SK-N-SH treated with all-trans-retinoic acid at 6 μM for 48 hours (cell line): ENCODE results near the gene CDC42SE2.
"Not testable (repeated sequence)": the region's sequence is repeated elsewhere in the genome, so short reads cannot be mapped to it uniquely, and the experiment has no call there.

Experiments
- ATAC-seq: fragments of 200-7000 bp; cut with Tn5 transposase; 3 replicates; pipeline ENCODE4 v1.9.1; 2020; ENCODE audit warnings: mild to moderate bottlenecking, moderate library complexity
- ARNTL ChIP-seq: fragments of 450-650 bp; formaldehyde crosslinking; IDR thresholded peaks from 2 replicates; pipeline ENCODE4 v1.5.0; 2020; ENCODE audit warnings: low read depth, mild to moderate bottlenecking, moderate library complexity, borderline replicate concordance
- BACH2 ChIP-seq: fragments of 250-450 bp; sonication (Bioruptor Pico); IDR thresholded peaks from 2 replicates; pipeline ENCODE4 v1.9.0; 2021; ENCODE audit warnings: mild to moderate bottlenecking, borderline replicate concordance
- CSDC2 ChIP-seq: fragments of 250-450 bp; sonication (Bioruptor Pico); IDR thresholded peaks from 2 replicates; pipeline ENCODE4 v1.5.0; 2020; ENCODE audit warnings: mild to moderate bottlenecking, moderate library complexity
- ESRRG ChIP-seq: fragments of 250-450 bp; sonication (Bioruptor Pico); IDR thresholded peaks from 2 replicates; pipeline ENCODE4 v1.6.1; 2021; ENCODE audit warnings: mild to moderate bottlenecking
- GLIS3 ChIP-seq: fragments of 250-450 bp; sonication (Bioruptor Pico); IDR thresholded peaks from 2 replicates; pipeline ENCODE4 v1.5.0; 2020; ENCODE audit warnings: mild to moderate bottlenecking, moderate library complexity
- ISL1 ChIP-seq: fragments of 250-450 bp; sonication (Bioruptor Pico); IDR thresholded peaks from 2 replicates; pipeline ENCODE4 v2.1.2; 2022; ENCODE audit warnings: mild to moderate bottlenecking, moderate library complexity
- PPARA ChIP-seq: fragments of 250-450 bp; sonication (Bioruptor Pico); IDR thresholded peaks from 2 replicates; pipeline ENCODE4 v1.5.0; 2020; ENCODE audit warnings: mild to moderate bottlenecking, borderline replicate concordance
- RARB ChIP-seq: fragments of 250-450 bp; sonication (Bioruptor Pico); IDR thresholded peaks from 2 replicates; pipeline ENCODE4 v1.8.0; 2021; ENCODE audit warnings: mild to moderate bottlenecking, moderate library complexity
- SNAI2 ChIP-seq: fragments of 250-450 bp; sonication (Bioruptor Pico); IDR thresholded peaks from 2 replicates; pipeline ENCODE4 v1.5.0; 2020; ENCODE audit warnings: mild to moderate bottlenecking, moderate library complexity
- TCF4 ChIP-seq: fragments of 250-450 bp; sonication (Bioruptor Pico); IDR thresholded peaks from 2 replicates; pipeline ENCODE4 v1.8.0; 2021; ENCODE audit warnings: mild to moderate bottlenecking, moderate library complexity, borderline replicate concordance
- TOX ChIP-seq: fragments of 250-450 bp; sonication (Bioruptor Pico); IDR thresholded peaks from 2 replicates; pipeline ENCODE4 v1.8.0; 2021; ENCODE audit warnings: mild to moderate bottlenecking, moderate library complexity, borderline replicate concordance
- ZFP3 ChIP-seq: fragments of 250-450 bp; sonication (Bioruptor Pico); IDR thresholded peaks from 2 replicates; pipeline ENCODE4 v1.5.0; 2020; ENCODE audit warnings: mild to moderate bottlenecking, moderate library complexity
- ZFP30 ChIP-seq: fragments of 450-650 bp; formaldehyde crosslinking; IDR thresholded peaks from 2 replicates; pipeline ENCODE4 v1.5.0; 2022; ENCODE audit warnings: mild to moderate bottlenecking, moderate library complexity
- ZNF565 ChIP-seq: fragments of 450-650 bp; formaldehyde crosslinking; conservative IDR thresholded peaks from 2 replicates; pipeline ENCODE4 v1.5.0; 2020; ENCODE audit warnings: low read depth, mild to moderate bottlenecking, moderate library complexity
- ZNF70 ChIP-seq: fragments of 450-650 bp; formaldehyde crosslinking; IDR thresholded peaks from 2 replicates; pipeline ENCODE4 v1.5.0; 2020; ENCODE audit warnings: mild to moderate bottlenecking, moderate library complexity
- ZNF8 ChIP-seq: fragments of 450-650 bp; formaldehyde crosslinking; IDR thresholded peaks from 2 replicates; pipeline ENCODE4 v1.5.0; 2020; ENCODE audit warnings: mild to moderate bottlenecking, moderate library complexity
- TF ChIP-seq, protein P1 (sequence below): fragments of 250-450 bp; sonication (Bioruptor Pico); IDR thresholded peaks from 2 replicates; pipeline ENCODE4 v1.5.1; 2020; ENCODE audit warnings: low read depth, mild to moderate bottlenecking, moderate library complexity
- TF ChIP-seq, protein P2 (sequence below): fragments of 250-450 bp; sonication (Bioruptor Pico); IDR thresholded peaks from 2 replicates; pipeline ENCODE4 v1.5.0; 2020; ENCODE audit warnings: mild to moderate bottlenecking, moderate library complexity
- TF ChIP-seq, protein P3 (sequence below): fragments of 250-450 bp; sonication (Bioruptor Pico); IDR thresholded peaks from 2 replicates; pipeline ENCODE4 v1.5.1; 2021; ENCODE audit warnings: mild to moderate bottlenecking, moderate library complexity
- TF ChIP-seq, protein P4 (sequence below): fragments of 250-450 bp; sonication (Bioruptor Pico); IDR thresholded peaks from 2 replicates; pipeline ENCODE4 v1.8.0; 2020; ENCODE audit warnings: mild to moderate bottlenecking, moderate library complexity, borderline replicate concordance
- TF ChIP-seq, protein P5 (sequence below): fragments of 250-450 bp; sonication (Bioruptor Pico); IDR thresholded peaks from 2 replicates; pipeline ENCODE4 v1.8.0; 2021; ENCODE audit warnings: low read depth, mild to moderate bottlenecking, moderate library complexity, borderline replicate concordance

The CDC42SE2 gene

DNA sequence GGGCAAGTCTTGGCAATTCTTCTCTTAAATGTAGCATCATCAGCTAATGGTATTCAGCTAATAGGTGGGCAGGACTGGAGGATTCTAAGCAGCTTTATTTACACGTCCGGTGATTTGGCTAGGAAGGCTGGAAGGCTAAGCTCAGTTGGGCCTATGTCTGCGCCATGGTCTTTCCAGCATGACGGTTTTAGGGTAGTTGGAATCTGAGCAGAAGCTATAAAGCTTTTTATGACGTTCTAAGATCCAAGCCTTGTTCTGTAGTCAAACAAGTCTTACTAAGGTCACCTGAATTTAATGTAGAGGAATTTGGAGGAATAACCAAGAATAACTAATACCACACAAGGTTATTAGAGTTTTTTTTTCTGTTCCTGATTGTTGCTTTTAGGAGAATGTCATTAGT lies 66.2 kb downstream of the CDC42SE2 start:
- TF ChIP-seq ISL1 (no peak), TCF4 (CRISPR knock-in tag) (no peak), ZFP3 (no peak), RARB (CRISPR knock-in tag) (no peak), BACH2 (CRISPR knock-in tag) (no peak), ZNF8 (CRISPR knock-in tag) (no peak), GLIS3 (no peak), PPARA (CRISPR knock-in tag) (no peak), ZNF70 (CRISPR knock-in tag) (no peak)
- TF ChIP-seq, protein P1, sequence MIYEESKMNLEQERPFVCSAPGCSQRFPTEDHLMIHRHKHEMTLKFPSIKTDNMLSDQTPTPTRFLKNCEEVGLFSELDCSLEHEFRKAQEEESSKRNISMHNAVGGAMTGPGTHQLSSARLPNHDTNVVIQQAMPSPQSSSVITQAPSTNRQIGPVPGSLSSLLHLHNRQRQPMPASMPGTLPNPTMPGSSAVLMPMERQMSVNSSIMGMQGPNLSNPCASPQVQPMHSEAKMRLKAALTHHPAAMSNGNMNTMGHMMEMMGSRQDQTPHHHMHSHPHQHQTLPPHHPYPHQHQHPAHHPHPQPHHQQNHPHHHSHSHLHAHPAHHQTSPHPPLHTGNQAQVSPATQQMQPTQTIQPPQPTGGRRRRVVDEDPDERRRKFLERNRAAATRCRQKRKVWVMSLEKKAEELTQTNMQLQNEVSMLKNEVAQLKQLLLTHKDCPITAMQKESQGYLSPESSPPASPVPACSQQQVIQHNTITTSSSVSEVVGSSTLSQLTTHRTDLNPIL (CRISPR knock-in tag): no peak
- TF ChIP-seq, protein P2, sequence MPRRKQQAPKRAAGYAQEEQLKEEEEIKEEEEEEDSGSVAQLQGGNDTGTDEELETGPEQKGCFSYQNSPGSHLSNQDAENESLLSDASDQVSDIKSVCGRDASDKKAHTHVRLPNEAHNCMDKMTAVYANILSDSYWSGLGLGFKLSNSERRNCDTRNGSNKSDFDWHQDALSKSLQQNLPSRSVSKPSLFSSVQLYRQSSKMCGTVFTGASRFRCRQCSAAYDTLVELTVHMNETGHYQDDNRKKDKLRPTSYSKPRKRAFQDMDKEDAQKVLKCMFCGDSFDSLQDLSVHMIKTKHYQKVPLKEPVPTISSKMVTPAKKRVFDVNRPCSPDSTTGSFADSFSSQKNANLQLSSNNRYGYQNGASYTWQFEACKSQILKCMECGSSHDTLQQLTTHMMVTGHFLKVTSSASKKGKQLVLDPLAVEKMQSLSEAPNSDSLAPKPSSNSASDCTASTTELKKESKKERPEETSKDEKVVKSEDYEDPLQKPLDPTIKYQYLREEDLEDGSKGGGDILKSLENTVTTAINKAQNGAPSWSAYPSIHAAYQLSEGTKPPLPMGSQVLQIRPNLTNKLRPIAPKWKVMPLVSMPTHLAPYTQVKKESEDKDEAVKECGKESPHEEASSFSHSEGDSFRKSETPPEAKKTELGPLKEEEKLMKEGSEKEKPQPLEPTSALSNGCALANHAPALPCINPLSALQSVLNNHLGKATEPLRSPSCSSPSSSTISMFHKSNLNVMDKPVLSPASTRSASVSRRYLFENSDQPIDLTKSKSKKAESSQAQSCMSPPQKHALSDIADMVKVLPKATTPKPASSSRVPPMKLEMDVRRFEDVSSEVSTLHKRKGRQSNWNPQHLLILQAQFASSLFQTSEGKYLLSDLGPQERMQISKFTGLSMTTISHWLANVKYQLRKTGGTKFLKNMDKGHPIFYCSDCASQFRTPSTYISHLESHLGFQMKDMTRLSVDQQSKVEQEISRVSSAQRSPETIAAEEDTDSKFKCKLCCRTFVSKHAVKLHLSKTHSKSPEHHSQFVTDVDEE (CRISPR knock-in tag): no peak
- TF ChIP-seq, protein P3, sequence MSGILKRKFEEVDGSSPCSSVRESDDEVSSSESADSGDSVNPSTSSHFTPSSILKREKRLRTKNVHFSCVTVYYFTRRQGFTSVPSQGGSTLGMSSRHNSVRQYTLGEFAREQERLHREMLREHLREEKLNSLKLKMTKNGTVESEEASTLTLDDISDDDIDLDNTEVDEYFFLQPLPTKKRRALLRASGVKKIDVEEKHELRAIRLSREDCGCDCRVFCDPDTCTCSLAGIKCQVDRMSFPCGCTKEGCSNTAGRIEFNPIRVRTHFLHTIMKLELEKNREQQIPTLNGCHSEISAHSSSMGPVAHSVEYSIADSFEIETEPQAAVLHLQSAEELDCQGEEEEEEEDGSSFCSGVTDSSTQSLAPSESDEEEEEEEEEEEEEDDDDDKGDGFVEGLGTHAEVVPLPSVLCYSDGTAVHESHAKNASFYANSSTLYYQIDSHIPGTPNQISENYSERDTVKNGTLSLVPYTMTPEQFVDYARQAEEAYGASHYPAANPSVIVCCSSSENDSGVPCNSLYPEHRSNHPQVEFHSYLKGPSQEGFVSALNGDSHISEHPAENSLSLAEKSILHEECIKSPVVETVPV: no peak
- TF ChIP-seq, all 23 proteins: peak for 0
- no peak for ATAC-seq

DNA sequence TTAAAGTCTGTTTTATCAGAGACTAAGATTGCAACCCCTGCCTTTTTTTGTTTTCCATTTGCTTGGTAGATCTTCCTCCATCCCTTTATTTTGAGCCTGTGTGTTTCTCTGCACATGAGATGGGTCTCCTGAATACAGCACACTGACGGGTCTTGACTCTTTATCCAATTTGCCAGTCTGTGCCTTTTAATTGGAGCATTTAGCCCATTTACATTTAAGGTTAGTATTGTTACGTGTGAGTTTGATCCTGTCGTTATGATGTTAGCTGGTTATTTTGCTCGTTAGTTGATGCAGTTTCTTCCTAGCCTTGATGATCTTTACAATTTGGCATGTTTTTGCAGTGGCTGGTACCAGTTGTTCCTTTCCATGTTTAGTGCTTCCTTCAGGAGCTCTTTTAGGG lies 71.9 kb downstream of the CDC42SE2 start:
- ATAC-seq: not testable (repeated sequence)

DNA sequence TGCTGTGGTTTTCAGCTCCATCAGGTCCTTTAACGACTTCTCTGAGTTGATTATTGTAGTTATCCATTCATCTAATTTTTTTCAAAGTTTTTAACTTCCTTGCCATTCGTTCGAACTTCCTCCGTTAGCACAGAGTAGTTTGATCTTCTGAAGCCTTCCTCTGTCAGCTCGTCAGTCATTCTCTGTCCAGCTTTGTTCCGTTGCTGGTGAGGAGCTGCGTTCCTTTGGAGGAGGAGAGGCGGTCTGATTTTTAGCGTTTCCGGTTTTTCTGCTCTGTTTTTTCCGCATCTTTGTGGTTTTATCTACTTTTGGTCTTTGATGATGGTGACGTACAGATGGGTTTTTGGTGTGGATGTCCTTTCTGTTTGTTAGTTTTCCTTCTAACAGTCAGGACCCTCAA lies 72.9 kb downstream of the CDC42SE2 start:
- ATAC-seq: not testable (repeated sequence)

DNA sequence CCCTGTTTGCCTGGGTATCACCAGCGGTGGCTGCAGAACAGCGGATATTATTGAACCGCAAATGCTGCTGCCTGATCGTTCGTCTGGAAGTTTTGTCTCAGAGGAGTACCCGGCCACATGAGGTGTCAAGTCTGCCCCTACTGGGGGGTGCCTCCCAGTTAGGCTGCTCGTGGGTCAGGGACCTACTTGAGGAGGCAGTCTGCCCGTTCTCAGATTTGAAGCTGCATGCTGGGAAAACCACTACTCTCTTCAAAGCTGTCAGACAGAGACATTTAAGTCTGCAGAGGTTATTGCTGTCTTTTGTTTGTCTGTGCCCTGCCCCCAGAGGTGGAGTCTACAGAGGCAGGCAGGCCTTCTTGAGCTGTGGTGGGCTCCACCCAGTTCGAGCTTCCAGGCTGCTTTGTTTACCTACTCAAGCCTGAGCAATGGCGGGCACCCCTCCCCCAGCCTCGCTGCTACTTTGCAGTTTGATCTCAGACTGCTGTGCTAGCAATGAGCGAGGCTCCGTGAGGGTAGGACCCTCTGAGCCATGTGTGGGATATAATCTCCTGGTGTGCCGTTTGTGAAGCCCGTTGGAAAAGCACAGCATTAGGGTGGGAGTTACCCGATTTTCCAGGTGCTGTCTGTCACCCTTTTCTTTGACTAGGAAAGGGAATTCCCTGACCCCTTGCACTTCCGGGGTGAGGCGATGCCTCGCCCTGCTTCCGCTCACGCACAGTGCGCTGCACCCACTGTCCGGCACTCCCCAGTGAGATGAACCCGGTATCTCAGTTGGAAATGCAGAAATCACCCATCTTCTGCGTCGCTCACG lies 73.6 kb downstream of the CDC42SE2 start:
- ATAC-seq: not testable (repeated sequence)

DNA sequence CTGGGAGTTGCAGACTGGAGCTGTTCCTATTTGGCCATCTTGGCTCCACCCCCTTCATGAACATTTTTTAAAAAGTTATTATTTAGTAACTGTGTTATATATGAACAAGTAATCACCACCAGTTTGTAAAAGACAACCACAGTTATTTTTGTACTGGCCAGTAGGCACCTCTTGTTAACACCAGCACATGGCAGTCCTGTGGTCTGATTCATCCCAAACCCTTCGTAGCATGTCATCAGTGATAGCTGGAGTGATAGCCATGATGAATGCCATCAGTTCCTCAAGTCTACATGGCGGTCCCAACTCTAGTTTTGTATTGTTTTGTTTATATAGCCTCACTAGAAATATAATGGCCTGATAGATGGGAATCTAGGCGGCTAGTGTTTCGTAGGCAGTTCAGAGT lies 74.2 kb downstream of the CDC42SE2 start:
- ATAC-seq: no peak
- TF ChIP-seq ZFP3 (no peak), CSDC2 (CRISPR knock-in tag) (no peak), TOX (CRISPR knock-in tag) (no peak), BACH2 (CRISPR knock-in tag) (no peak), ZFP30 (CRISPR knock-in tag) (no peak), TCF4 (CRISPR knock-in tag) (no peak), SNAI2 (no peak), ESRRG (CRISPR knock-in tag) (no peak), ZNF8 (CRISPR knock-in tag) (no peak), ZNF565 (CRISPR knock-in tag) (no peak), RARB (CRISPR knock-in tag) (no peak), ZNF70 (CRISPR knock-in tag) (no peak), GLIS3 (no peak), ARNTL (CRISPR knock-in tag) (no peak), ISL1 (no peak), PPARA (CRISPR knock-in tag) (no peak)
- TF ChIP-seq, protein P2 (CRISPR knock-in tag): no peak
- TF ChIP-seq, protein P4, sequence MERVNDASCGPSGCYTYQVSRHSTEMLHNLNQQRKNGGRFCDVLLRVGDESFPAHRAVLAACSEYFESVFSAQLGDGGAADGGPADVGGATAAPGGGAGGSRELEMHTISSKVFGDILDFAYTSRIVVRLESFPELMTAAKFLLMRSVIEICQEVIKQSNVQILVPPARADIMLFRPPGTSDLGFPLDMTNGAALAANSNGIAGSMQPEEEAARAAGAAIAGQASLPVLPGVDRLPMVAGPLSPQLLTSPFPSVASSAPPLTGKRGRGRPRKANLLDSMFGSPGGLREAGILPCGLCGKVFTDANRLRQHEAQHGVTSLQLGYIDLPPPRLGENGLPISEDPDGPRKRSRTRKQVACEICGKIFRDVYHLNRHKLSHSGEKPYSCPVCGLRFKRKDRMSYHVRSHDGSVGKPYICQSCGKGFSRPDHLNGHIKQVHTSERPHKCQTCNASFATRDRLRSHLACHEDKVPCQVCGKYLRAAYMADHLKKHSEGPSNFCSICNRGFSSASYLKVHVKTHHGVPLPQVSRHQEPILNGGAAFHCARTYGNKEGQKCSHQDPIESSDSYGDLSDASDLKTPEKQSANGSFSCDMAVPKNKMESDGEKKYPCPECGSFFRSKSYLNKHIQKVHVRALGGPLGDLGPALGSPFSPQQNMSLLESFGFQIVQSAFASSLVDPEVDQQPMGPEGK (CRISPR knock-in tag): no peak
- TF ChIP-seq, protein P5, sequence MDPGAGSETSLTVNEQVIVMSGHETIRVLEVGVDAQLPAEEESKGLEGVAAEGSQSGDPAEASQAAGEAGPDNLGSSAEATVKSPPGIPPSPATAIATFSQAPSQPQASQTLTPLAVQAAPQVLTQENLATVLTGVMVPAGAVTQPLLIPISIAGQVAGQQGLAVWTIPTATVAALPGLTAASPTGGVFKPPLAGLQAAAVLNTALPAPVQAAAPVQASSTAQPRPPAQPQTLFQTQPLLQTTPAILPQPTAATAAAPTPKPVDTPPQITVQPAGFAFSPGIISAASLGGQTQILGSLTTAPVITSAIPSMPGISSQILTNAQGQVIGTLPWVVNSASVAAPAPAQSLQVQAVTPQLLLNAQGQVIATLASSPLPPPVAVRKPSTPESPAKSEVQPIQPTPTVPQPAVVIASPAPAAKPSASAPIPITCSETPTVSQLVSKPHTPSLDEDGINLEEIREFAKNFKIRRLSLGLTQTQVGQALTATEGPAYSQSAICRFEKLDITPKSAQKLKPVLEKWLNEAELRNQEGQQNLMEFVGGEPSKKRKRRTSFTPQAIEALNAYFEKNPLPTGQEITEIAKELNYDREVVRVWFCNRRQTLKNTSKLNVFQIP (CRISPR knock-in tag): no peak

DNA sequence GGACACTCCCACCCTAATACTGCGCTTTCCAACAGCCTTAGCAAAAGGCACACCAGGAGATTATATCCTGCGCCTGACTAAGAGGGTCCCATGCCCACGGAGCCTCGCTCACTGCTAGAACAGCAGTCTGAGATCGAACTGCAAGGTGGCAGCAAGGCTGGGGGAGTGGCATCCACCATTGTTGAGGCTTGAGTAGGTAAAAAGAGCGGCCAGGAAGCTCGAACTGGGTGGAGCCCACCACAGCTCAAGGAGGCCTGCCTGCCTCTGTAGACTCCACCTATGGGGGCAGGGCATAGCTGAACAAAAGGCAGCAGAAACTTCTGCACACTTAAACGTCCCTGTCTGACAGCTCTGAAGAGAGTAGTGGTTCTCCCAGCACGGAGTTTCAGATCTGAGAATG lies 80.4 kb downstream of the CDC42SE2 start:
- ATAC-seq: not testable (repeated sequence)
